Neuronal stem cell (in vitro differentiated cells): Measurements from ENCODE around the gene MINDY3.

ENCODE experiments used
- DNase-seq: peaks from one replicate; pipeline ENCODE4 v3.0.0-alpha.2; 2013; ENCODE audit warnings: low spot score
- H2AFZ ChIP-seq: one replicate; pipeline ENCODE4 v1.6.1; 2013; ENCODE audit warnings: mild to moderate bottlenecking, low read length, inconsistent platforms
- H2AK5ac ChIP-seq: 2 replicates; pipeline ENCODE4 v1.6.1; 2013; ENCODE audit warnings: low read depth, mild to moderate bottlenecking, inconsistent platforms, low read length, moderate library complexity, mixed read lengths
- H2BK120ac ChIP-seq: 2 replicates; pipeline ENCODE4 v1.6.1; 2013; ENCODE audit warnings: low read depth, mild to moderate bottlenecking, inconsistent platforms, low read length, moderate library complexity, mixed read lengths
- H2BK12ac ChIP-seq: one replicate; pipeline ENCODE4 v1.6.1; 2013; ENCODE audit warnings: low read length, inconsistent platforms
- H2BK15ac ChIP-seq: 2 replicates; pipeline ENCODE4 v1.6.1; 2013; ENCODE audit warnings: mild to moderate bottlenecking, low read length, inconsistent platforms, mixed read lengths
- H2BK5ac ChIP-seq: one replicate; pipeline ENCODE4 v1.6.1; 2013; ENCODE audit warnings: inconsistent platforms, mild to moderate bottlenecking, low read length, moderate library complexity
- H3K14ac ChIP-seq: one replicate; pipeline ENCODE4 v1.6.1; 2013; ENCODE audit warnings: low read length, inconsistent platforms
- H3K18ac ChIP-seq: 2 replicates; pipeline ENCODE4 v1.6.1; 2013; ENCODE audit warnings: low read length, inconsistent platforms
- H3K23ac ChIP-seq: 2 replicates; pipeline ENCODE4 v1.6.1; 2013; ENCODE audit warnings: low read depth, mild to moderate bottlenecking, mixed read lengths, low read length, inconsistent platforms; ENCODE audit not compliant: poor library complexity
- H3K27ac ChIP-seq: replicated peaks from 3 replicates; pipeline ENCODE4 v1.5.1; 2013; ENCODE audit warnings: low read length, inconsistent platforms
- H3K27me3 ChIP-seq, 3 experiments: 2 replicates each; pipeline ENCODE4 v1.6.1; 2013; ENCODE audit warnings: low read length in 3 of 3, mild to moderate bottlenecking in 2 of 3, inconsistent platforms in 1 of 3, low read depth in 1 of 3, mixed read lengths in 1 of 3, moderate library complexity in 1 of 3; ENCODE audit not compliant: control insufficient read depth in 3 of 3, insufficient read depth in 3 of 3
- H3K36me3 ChIP-seq, 2 donors: replicated peaks in 1 of 2; 2 replicates each; pipeline ENCODE4 v1.6.1; 2013; ENCODE audit warnings: low read length in 2 of 2; ENCODE audit not compliant: control insufficient read depth in 2 of 2, insufficient read depth in 2 of 2
- H3K4ac ChIP-seq: 2 replicates; pipeline ENCODE4 v1.6.1; 2013; ENCODE audit warnings: inconsistent platforms, mild to moderate bottlenecking, low read length, moderate library complexity
- H3K4me1 ChIP-seq, 2 donors: 1 replicate in 1 of 2; 2 replicates in 1 of 2; pipeline ENCODE4 v1.6.1; 2013; ENCODE audit warnings: low read length in 2 of 2, low read depth in 1 of 2; ENCODE audit not compliant: control insufficient read depth in 2 of 2, insufficient read depth in 1 of 2
- H3K4me2 ChIP-seq: one replicate; pipeline ENCODE4 v1.6.1; 2013; ENCODE audit warnings: mild to moderate bottlenecking, low read length, inconsistent platforms; ENCODE audit not compliant: insufficient read depth, poor library complexity, severe bottlenecking
- H3K4me3 ChIP-seq, 2 donors: 2 replicates each; pipeline ENCODE4 v1.5.1; 2013; ENCODE audit warnings: low read length in 2 of 2, mild to moderate bottlenecking in 2 of 2, inconsistent platforms in 1 of 2, moderate library complexity in 1 of 2
- H3K79me1 ChIP-seq: one replicate; pipeline ENCODE4 v1.6.1; 2013; ENCODE audit warnings: low read depth, mild to moderate bottlenecking, inconsistent platforms, low read length, moderate library complexity
- H3K9ac ChIP-seq: one replicate; pipeline ENCODE4 v1.6.1; 2013; ENCODE audit warnings: mild to moderate bottlenecking, low read depth, low read length, inconsistent platforms; ENCODE audit not compliant: poor library complexity
- H3K9me3 ChIP-seq, 2 donors: replicated peaks in 1 of 2; 2 replicates each; pipeline versions ENCODE3 to v1.6.1; 2013; ENCODE audit warnings: low read length in 2 of 2, mild to moderate bottlenecking in 2 of 2, inconsistent platforms in 1 of 2, low read depth in 1 of 2, mixed read lengths in 1 of 2, moderate library complexity in 1 of 2; ENCODE audit not compliant: control insufficient read depth in 2 of 2, insufficient read depth in 1 of 2
- H4K8ac ChIP-seq: one replicate; pipeline ENCODE4 v1.6.1; 2013; ENCODE audit warnings: low read depth, mild to moderate bottlenecking, inconsistent platforms, low read length, moderate library complexity
- H4K91ac ChIP-seq: one replicate; pipeline ENCODE4 v1.6.1; 2013; ENCODE audit warnings: low read length, low read depth, mild to moderate bottlenecking, inconsistent platforms; ENCODE audit not compliant: poor library complexity
- WGBS, 2 donors: extraction: QIAGEN DNeasy Blood & Tissue Kit; methylation state at CpG; one replicate each; pipeline ENCODE4 v1.1.7; 2013; ENCODE audit warnings: missing lambda C conversion rate in 2 of 2, mixed read lengths in 1 of 2; ENCODE audit not compliant: insufficient read length in 2 of 2, insufficient replicate concordance in 1 of 2; ENCODE audit errors: extremely low coverage in 2 of 2; 5-methylcytosine and 5-hydroxymethylcytosine counted together

MINDY3 gene

GRCh38 chr10:15814565-15814964 is 45.7 kb downstream of the MINDY3 start:
- H2AK5ac ChIP-seq, result no peak overlapping the region
- no peak overlapping the region for H3K23ac ChIP-seq

GRCh38 chr10:15813415-15813814 is 46.9 kb downstream of the MINDY3 start:
- Histone ChIP-seq H3K23ac (no peak overlapping the region), H2BK120ac (no peak overlapping the region), H2BK5ac (no peak overlapping the region), H3K9me3 (no peaks in the 10 kb centered on the region), H2AFZ (no peak overlapping the region), H3K18ac (no peak overlapping the region), H3K36me3 (peaks cover 0 to 15% of the 10 kb centered on the region in 2 donors), H3K27me3 (no peaks in the 10 kb centered on the region), H3K4me1 (peaks cover 0 to 9% of the 10 kb centered on the region in 2 donors), H2BK12ac (no peak overlapping the region), H3K9ac (no peak overlapping the region), H4K8ac (no peak overlapping the region), H2AK5ac (no peak overlapping the region), H3K4me2 (no peak overlapping the region), H2BK15ac (no peak overlapping the region), H3K4me3 (no peak overlapping the region), H3K4ac (no peak overlapping the region), H3K79me1 (no peaks in the 10 kb centered on the region), H3K27ac (no peak overlapping the region), H4K91ac (no peak overlapping the region), H3K14ac (no peak overlapping the region)
- no CpG with 5 or more reads among the region's 3 CpGs for WGBS, 2 donors
- no peak for DNase-seq

More at GRCh38 chr10:15814565-15814964, 45.7 kb downstream of the MINDY3 start:
- H4K8ac ChIP-seq, result no peak overlapping the region
- no peak overlapping the region for H2BK12ac ChIP-seq
- no peak overlapping the region for H3K4me2 ChIP-seq
- no peak overlapping the region for H3K9ac ChIP-seq
- H3K18ac ChIP-seq, result no peak overlapping the region
- no peak overlapping the region for H3K4me3 ChIP-seq
- H3K27me3 ChIP-seq, result no peaks in the 10 kb centered on the region
- H3K27ac ChIP-seq, result no peak overlapping the region
- no peak overlapping the region for H2BK120ac ChIP-seq
- H3K14ac ChIP-seq, result no peak overlapping the region
- no peaks in the 10 kb centered on the region for H3K9me3 ChIP-seq
- no peak overlapping the region for H2AFZ ChIP-seq
- H4K91ac ChIP-seq, result no peak overlapping the region
- H3K36me3 ChIP-seq, result peaks cover 0 to 18% of the 10 kb centered on the region in 2 donors
- peaks cover 0 to 1% of the 10 kb centered on the region in 2 donors for H3K4me1 ChIP-seq
- no CpG with 5 or more reads among the region's 6 CpGs for WGBS, 2 donors
- no peak for DNase-seq
- H3K4ac ChIP-seq, result no peak overlapping the region
- no peak overlapping the region for H2BK15ac ChIP-seq
- H2BK5ac ChIP-seq, result no peak overlapping the region
- no peaks in the 10 kb centered on the region for H3K79me1 ChIP-seq

DNA sequence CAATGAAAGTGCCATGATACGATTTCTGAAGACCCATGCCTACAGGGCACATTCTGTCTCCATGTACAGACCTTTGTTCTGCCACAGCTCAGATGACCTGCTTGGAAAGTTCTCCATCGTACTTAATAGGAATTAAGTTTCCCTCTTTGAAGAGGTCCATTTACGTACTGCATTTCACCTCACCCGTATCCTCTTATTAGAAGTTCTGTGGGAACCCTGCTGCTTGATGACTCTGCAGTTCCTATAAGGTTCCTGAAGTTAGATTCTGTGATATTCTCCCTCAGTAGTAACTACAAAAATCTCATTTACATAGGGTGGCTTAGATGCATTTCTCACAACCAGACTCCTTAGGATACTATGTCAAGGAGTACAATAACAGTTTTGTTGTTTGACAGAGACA is 50.9 kb downstream of the MINDY3 start:
- Histone ChIP-seq H3K36me3 (peaks cover 0 to 3% of the 10 kb centered on the region in 2 donors), H3K4me1 (peaks cover 0 to 9% of the 10 kb centered on the region in 2 donors), H4K91ac (no peak overlapping the region), H3K4me3 (no peak overlapping the region), H4K8ac (no peak overlapping the region), H3K14ac (no peak overlapping the region), H3K27me3 (no peaks in the 10 kb centered on the region), H3K9me3 (no peaks in the 10 kb centered on the region), H2AFZ (no peak overlapping the region), H3K9ac (no peak overlapping the region), H2BK5ac (no peak overlapping the region), H3K4me2 (no peak overlapping the region), H3K18ac (no peak overlapping the region), H3K4ac (no peak overlapping the region), H2BK120ac (no peak overlapping the region), H3K27ac (no peak overlapping the region), H2BK15ac (no peak overlapping the region), H2BK12ac (no peak overlapping the region), H2AK5ac (no peak overlapping the region), H3K79me1 (no peaks in the 10 kb centered on the region), H3K23ac (no peak overlapping the region)
- DNase-seq, result no peak
- no CpG with 5 or more reads among the region's 4 CpGs for WGBS, 2 donors

GRCh38 chr10:15808204-15808797 is 52.0 kb downstream of the MINDY3 start:
- Histone ChIP-seq H3K23ac (no peak overlapping the region), H3K4ac (no peak overlapping the region), H3K9ac (no peak overlapping the region), H2AFZ (no peak overlapping the region), H3K27me3 (no peaks in the 10 kb centered on the region), H2BK120ac (no peak overlapping the region), H4K8ac (no peak overlapping the region), H3K36me3 (peaks cover 0 to 3% of the 10 kb centered on the region in 2 donors), H3K4me1 (peaks cover 0 to 9% of the 10 kb centered on the region in 2 donors), H4K91ac (no peak overlapping the region), H3K79me1 (no peaks in the 10 kb centered on the region), H2BK15ac (no peak overlapping the region), H3K27ac (no peak overlapping the region), H2AK5ac (no peak overlapping the region), H3K4me2 (no peak overlapping the region), H2BK12ac (no peak overlapping the region), H2BK5ac (no peak overlapping the region), H3K18ac (no peak overlapping the region), H3K14ac (no peak overlapping the region), H3K9me3 (no peaks in the 10 kb centered on the region), H3K4me3 (no peak overlapping the region)
- DNase-seq, result no peak
- no CpG with 5 or more reads among the region's 7 CpGs for WGBS, 2 donors
